GM19324 (cell line): Measurements from ENCODE around the gene CYB5R3.
"Not testable (repeated sequence)": the region's sequence is repeated elsewhere in the genome, so short reads cannot be mapped to it uniquely, and the experiment has no call there.

Experiments
- ATAC-seq: cut with Tn5 transposase; IDR thresholded peaks from one replicate; pipeline ENCODE4 v1.9.1; 2021; ENCODE audit warnings: mild to moderate bottlenecking, moderate library complexity; ENCODE audit not compliant: unreplicated experiment, low FRiP score

CYB5R3 gene

DNA sequence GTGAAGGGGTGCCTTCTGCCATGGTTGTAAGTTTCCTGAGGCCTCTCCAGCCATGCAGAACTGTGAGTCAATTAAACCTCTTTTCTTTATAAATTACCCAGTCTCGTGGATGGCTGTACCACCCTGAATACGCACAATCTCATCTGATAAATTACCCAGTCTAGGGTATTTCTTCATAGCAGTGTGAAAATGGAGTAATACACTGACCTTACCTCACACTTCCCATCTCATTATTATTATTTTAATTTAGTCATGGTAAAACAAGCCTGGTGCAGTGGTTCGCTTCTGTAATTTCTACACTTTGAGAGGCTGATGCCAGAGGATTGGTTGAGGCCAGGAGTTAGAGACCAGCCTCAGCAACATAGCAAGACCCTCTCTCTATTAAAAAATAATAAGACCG lies 30.5 kb upstream of the CYB5R3 start:
- ATAC-seq: no peak

DNA sequence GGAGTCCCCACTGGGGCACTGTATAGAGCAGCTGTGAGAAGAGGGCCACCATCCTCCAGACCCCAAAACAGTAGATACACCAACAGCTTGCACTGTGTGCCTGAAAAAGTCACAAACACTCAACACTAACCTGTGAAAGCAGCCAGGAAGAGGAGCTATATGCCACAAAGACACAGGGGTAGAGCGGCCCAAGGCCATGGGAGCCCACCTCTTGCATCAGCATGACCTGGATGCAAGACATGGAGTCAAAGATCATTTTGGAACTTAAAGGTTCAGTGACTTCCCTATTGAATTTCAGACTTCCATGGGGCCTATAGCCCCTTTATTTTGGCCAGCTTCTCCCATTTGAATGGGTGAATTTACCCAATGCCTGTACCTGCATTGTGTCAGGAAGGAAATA lies 29.7 kb upstream of the CYB5R3 start:
- ATAC-seq: no peak

DNA sequence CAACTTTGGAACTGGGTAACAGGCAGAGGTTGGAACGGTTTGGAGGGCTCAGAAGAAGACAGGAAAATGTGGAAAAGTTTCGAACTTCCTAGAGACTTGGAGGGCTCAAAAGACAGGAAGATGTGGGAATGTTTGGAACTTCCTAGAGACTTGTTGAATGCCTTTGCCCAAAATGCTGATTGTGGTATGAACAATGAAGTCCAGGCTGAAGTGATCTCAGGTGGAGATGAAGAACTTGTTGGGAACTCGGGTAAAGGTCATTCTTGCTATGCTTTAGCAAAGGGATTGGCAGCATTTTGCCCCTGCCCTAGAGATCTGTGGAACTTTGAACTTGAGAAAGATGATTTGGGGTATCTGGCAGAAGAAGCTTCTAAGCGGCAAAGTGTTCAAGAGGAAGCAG lies 28.7 kb upstream of the CYB5R3 start:
- not testable (repeated sequence) for ATAC-seq

DNA sequence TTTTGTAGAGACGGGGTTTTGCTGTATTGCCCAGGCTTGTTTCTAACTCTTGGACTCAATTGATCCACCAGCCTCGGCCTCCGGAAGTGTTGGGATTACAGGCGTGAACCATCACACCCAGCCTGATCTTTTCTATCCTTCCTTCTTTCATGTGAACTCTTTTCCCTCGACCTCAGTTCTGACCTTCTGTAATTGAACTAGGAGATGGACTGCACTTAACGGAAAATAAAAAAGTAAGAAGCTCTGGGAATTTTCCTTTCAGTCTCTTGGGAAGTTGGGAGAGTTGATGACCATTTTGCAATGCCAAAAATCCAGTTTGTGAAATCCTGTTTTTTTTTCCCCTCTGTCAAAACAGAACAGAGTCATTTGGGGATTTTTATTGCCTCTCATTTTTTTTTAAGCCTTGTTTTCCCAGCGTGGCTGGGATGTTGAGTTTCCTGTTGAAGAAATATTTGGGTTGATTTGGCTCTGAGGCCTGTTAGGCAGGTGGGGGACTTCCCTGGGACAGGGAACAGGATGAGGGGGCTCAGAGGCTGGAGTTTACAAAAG lies 26.9 kb upstream of the CYB5R3 start:
- no peak for ATAC-seq

DNA sequence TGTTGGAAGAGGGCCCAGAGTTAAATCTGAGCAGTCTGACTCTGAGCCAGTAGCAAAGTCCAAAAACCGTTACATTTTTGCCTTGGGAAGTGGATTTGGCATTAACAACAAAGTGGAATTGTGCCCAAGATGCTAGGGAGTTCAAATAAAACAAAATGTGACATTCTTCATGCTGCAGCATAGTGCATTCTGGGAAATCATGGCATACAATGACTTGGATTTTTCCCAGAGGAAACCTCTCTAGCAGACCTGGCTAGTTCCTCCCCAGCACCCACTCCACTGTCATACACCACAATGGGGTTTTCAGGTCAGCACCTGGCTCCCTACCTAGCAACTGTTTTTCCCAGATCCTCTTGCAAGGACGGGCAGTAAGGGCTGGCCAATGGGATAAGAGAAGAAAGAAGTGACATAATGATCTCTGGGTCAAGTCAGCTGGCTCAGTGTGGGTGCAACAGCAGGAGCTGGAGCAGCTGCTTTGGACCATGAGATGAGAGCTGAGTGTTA lies 24.8 kb upstream of the CYB5R3 start:
- ATAC-seq: no peak

DNA sequence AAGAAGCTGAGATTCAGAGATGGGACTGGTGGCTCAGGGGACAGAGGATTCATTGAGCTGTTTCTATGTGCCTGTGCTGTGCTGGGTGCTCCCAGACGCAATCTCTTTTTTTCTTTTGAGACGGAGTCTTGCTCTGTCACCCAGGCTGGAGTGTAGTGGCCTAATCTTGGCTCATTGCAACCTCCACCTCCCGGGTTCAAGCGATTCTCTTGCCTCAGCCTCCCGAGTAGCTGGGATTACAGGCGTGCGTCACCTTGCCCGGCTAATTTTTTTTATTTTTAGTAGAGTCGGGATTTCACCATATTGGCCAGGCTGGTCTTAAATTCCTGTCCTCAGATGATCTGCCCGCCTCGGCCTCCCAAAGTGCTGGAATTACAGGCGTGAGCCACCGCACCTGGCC lies 23.9 kb upstream of the CYB5R3 start:
- not testable (repeated sequence) for ATAC-seq

DNA sequence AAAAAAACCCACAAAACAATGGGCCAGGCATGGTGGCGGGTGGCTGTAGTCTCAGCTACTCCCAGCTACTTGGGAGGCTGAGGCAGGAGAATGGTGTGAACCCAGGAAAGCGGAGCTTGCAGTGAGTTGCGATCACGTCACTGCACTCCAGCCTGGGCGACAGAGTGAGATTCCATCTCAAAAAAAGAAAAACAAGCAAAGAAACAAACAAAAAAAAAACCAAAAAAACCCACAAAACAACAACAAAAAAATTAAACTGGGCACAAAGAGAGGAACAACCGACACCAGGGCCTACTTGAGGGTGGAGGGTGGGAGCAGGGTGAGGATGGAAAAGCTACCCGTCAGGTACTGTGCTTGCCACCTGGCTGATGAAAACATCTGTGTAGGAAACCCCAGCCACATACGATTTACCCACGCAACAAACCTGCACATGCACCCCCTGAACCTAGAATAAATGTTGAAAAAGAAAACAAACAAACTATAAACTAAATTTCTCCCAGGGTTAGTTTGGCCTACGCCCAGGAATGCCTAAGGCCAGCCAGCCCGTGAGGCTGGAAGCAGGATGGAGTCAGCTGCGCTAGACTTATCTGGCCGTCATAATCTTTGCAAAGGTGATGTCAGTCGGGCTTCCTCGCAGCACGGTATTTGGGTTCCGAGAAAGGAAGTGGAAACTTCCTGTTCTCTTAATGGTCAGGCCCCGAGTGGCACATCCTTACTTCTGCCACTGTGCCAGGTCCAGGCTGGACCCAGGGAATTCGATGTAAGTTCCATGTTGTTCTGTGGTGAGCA lies 21.9 kb upstream of the CYB5R3 start:
- no peak for ATAC-seq

DNA sequence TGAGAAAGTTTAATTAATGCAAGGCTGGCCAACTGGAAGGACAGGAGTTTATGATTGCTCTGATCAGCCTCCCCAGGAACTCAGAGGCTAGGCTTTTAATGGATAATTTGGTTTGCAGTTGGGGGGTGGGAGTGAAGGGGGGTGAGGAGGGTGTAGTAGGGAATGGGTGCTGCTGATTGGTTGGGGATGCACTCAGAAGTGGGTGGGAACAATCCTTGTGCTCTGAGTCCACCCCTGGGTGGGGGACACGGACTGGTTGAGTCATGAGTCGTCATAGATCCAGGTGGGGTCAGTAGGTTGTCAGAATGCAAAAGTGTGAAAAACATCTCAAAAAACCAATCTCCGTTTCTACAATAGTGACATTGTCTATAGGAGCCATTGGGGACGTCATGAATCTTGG lies 20.9 kb upstream of the CYB5R3 start:
- no peak for ATAC-seq

DNA sequence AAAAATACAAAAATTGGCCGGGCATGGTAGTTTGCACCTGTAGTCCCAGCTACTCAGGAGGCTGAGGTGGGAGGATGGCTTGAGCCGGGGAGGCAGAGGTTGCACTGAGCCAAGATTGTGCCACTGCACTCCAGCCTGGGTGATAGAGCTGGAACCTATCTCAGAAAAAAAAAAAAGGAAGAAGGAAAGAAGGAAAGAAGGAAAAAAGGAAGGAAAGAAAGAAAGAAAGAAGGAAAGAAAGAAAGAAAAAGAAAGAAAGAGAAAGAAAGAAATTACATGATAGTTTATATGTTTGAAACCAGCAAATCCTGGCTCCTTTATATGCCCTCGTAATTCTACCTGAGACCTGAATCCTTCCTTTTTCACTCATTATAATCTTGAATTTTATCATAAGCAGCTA lies 17.2 kb upstream of the CYB5R3 start:
- ATAC-seq: not testable (repeated sequence)

DNA sequence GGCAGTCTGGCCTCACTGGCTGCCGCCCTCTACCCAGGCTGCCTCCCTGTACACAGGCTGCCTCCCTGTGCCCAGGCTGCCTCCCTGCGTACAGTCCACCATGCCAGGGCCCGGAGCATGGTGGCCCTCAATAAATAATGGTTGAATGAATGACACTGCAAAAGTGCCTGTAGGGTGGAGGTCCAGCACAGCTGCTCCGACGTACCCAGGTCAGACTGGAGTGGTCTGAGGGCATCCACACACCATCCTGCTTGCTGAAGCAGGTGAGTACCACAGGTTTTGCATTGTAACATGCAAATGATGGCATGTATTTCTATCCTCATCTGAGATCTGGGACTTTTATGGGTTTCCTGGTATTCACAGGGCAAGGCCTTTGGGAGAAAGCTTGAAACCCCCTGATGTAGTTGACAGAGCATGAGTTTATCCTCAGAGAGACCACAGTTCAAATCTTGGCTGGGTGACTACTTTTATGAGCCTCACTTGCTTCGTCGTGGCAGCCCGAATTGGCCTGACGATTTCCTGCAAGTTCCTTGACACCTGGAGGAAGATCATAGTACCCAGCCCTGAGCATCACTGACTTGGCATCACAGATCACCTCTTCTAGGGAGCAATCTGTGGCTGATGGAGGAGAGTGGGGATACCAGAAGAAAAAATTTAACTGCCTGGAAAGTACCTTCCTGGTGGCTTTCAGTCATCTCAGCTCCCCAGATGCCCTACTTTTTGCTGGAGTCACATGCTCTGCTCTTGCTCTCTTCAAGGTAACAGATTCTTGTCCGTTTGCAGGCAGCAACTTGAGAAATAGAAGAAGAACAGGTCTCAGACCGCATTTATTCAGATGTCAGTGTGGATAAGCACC lies 16.0 kb upstream of the CYB5R3 start:
- ATAC-seq: no peak

DNA sequence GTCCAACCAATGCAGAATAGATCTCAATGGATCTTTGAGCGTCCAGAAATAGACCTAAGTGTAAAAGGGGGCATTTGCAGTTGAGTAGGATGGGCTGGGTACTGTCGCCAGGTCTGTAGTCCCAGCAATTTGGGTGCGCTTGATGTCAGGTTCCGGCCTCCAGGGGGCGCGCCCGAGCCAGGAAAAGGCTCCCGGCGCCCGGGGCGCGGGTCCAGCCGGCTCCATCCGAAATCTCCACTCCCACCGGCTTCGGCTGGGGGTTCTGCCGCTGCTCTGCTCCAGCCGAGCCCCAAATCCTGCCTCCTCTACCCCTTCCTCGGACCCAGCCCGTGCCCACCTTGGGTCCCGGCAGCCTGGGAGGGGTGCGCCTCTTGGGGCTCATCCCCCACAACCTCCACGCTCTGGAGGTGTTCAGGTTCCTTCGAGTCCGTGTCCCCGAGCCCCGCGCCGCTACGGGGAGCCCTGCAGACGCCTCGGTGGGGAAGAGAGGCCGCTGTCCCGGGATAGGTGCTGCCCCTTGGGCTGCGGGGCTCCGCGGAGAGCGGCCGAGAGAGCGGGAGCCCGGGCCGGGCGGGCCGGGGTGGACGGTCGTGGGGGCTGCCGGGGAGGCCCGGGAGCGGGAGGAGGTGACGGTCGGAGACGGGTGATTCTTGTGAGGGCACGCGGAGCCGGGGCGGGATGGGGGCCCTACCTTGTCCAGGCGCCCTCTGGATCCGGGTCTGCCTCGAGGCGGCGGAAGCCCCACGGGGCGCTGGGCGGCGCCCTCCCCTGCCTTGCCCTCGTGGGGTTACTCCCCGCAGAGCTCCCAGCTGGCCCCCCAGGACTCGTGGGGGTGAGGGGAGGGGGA lies 13.0 kb upstream of the CYB5R3 start:
- ATAC-seq: no peak

DNA sequence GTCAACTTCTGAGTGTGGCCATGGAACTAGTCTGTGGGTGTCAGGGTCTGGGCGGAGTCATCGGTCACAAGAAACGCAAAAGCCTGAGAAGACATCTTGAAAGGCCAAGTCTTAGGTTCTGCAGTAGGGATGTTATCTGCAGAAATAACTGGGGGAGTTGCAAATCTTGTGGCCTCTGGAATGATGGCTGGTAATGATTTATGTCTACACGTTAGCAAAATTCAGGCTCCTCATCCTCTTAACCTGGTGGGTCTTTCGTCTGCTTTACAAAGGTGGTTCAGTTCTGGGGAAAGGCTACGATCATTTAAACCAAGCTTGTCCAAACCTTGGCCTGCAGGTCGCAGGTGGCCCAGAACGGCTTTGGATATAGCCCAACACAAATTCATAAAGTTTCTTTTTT lies 7.4 kb upstream of the CYB5R3 start:
- no peak for ATAC-seq

DNA sequence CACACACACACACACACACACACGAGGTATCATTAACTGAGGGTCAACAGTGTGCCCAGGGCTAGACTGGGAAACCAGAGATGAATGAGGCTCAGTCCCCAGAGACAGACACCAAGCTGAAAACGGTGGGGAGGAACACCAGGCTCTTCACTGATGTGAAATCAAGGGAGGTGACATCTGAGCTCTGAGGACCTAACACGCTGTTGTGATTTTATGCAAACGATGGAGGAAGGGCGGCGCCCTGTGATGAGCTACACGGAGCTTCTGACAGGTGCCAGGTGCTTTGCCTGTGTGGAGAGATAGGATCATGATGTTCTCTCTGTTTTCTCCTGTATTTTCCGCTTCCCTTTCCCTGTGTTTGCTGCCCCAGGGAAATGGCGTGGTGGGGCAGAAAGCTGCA lies 6.5 kb upstream of the CYB5R3 start:
- no peak for ATAC-seq

DNA sequence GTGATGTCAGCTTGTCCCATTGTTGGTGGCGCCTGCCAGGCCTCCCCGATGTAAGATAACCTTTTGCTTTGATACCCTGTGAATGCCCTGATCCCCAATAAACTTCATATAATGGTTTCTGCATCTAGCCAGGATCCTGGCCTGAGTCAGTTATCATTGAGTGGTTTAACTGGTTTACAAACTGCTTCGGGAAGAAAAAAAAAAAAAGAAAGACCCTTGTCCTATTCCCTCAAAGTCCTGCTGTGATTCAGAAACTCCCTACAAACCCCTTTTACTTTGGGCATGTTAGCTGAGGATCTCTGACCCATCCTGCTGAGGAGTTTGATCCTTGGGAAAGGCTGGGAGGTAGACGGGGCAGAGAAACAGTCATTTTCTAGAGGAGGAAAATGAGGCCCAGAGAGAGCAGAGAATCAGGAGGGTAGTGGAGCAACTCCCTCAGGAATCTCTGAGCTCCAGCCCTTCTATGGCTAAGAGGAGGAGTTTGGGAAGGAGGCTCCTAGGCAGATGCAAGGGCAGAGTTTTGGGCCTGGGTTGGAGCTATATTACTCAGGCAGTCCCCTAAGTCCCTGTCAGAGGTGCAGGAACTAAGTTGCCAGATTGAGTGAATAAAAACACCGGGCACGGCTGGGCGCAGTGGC lies 5.4 kb upstream of the CYB5R3 start:
- no peak for ATAC-seq

DNA sequence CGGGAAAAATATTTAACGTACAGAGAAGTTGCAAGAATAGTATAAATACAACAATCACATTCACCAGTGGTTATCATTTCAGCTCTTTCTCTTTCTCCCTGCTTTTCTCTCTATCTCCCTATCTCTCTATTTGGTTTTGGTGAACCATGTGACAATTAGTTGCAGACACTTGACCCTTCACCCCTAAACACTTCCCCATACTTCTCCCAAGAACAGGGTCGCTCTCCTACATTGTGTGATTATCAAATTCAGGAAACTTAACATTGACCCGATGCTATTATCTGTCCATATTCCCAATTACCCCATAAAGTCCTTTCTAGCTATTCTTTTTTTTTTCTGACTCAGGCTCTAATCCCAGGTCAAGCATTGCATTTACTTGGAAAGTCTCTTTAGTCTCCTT lies 4.8 kb upstream of the CYB5R3 start:
- no peak for ATAC-seq

DNA sequence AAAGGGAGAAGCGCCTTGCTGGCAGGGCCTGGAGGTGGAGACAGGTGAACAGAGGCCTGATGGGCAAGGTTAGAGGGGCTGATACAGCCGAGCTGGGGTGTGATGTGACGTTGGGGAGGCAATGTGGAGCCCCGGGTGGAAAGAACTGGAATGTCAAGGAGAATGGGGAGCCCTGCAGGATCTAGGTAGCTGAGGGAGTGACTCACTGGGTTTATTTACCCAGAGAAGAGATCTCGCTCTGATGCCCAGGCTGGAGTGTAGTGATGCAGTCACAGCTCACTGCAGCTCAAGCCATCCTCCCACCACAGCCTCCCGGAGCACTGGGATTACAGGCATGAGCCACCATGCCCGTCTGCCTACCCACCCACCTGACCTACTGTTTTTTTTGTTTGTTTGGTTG lies 1.9 kb upstream of the CYB5R3 start:
- no peak for ATAC-seq

DNA sequence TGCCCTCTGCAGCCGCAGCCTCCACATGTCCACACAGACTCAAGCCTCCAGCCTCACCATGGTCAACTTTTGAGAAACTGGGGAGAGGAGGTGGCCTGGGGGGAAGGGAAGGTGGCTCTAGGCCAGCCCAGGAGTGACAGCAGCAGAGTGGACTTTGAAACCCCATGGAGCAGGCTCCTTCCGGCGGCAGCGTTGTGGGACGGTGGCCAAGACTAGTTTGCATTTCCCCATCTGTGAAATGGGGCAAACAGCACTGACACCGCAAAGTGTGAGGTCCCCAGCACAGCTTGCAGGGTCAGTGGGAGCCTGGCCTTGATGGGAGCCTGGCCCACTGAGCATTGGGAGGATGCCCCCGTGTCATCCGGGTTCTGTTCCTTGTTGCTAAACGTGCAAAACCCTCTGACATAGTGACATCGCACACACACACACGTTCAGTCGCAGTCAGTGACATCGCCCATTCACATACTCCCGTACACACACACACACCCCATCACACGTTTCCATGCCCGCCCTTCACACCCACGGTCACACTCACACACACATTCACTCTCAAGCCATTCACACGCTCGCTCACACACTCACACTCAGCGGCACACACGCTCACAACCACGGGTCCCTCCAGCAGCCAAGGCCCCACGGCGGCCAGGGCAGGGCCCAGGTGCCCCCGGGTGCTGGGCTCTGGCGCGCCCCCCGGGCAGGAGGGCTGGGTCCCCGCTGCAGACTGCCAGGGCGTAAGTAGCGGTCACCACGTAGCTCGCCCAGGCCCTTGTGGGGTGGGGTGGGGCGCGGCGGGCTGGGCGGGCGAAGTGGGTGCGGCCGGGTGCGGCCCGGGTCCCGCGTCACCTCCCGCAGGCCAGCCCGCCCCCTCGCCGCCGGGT lies 585 bp downstream of the CYB5R3 start:
- peak; percentile 51 for ATAC-seq

DNA sequence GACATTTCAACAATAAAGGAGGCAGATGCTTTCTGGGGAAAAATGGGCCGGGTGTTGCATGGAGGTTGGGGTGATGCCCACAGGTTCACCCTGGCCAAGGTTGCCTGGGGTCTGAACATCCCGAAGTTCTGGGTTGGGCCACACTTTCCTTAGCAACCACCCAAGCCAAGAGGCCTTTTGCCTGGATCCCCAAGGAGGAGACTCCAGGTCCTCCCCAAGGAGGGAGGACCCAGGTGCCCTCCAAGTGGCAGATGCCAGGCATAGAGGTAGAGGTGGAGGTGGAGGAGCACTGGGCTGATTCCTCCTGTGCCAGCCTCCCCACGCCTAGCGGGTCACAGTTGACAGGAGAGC lies 1.2 kb downstream of the CYB5R3 start:
- ATAC-seq: no peak
